IPS DF 4.7 (cell line): Measurements from ENCODE around the gene KCNQ4.
A peak's percentile ranks its signal among the peaks of the same experiment; 100 is the strongest.

Source experiments
- DNase-seq: peaks from one replicate; pipeline ENCODE4 v3.0.0-alpha.2; 2013; ENCODE audit warnings: low spot score; ENCODE audit errors: extremely low read depth

Gene KCNQ4

DNA sequence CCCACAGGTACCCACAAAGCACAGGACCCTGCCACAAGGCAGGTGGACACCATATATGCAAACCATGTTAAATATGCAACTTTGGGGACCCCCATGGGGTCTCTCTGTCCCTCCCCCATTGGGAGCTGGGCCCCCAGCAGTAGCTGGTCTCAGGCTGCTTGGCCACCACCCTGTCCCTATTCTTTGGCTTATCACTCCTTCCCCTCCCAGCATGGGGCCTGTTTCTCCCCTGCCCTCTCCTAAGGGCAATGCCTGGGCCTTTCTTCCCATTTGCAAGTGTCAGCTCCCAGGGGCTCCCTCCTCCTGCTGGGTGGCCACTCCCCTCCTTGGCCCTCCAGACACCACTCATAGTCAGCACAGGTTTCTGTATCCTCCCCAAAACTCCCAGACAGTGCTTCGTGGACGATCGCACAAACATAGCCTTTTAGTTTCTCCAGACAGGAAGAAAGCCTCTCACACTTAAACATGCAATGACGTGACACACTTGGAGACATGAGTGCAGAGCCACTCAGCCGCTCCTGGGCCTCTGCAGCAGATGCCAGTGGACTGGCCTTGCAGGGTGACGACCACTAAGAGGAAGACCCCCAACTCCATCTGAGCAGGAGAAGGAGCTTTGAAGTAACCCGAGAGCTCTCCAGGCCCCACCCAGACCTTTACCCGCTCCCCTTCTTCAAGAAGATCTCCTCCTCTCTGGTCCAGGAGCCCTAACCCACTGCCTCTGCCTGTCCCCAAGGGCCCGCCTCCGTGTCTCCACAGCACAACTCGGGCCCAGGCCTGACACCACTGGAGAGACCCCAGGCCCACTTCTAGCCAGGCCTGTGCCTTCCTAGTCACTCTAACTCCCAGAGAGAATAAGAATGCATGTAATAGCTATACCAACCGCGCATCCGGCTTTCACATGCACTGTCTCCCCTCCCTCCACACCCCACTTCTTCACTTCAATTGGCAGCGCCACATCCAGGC, 55.7 kb downstream of the KCNQ4 start:
- DNase-seq: no peak

DNA sequence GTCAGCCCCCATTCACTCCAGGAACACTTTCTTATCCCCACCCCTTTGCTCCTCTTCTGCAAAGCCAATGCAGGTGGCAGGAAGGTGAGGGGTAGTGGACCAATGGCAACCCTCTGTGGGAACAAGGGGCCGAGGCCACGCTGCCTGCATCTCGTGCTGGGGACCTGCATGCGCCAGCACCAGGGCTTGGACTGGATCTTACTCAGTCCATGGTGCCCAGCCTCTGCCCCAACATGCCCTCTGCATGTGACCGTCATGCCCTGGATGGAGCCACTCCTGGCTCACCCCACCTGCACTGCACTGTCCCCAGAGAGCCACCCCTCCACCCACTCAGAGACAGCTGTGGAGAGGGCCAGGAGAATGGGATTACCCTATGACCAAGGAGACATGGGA, 56.4 kb downstream of the KCNQ4 start:
- DNase-seq: no peak

DNA sequence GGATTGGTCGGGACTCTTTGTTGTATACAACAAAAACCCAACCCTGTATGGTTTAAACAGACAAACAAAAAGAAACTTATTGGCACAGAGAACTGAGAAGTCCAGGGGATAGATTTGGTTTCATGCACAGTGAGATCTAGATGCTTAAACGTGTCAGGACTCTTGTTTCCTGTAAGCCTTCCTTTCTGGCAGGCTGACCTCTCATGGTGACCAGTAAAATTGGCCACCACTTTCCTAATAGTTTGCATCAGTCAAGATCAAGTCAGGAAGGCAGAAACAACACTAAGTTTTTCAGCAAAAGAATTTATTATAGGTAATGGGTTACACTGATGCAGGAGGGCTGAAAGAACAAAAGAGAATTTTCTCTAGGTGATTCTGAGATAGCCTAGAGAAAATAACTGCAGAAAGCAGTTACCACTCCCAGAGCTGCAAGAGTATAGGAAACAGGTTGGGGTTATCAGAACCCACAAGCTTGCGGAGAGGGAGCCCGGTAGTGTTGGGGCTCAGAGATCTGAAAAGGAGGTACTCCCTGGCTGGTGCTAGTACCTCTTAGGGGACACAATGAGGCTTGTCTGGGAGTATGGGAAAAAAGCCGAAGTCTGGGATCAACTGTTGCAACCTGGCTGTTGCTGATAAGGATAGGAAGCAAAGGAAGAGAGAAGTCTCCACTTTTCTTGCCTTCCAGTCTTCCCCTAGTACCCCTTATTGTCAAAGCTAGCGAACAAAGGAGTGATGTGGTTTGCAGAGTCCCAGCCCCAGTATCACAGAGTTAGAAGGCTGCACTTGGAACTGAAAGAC, 57.1 kb downstream of the KCNQ4 start:
- DNase-seq: no peak

DNA sequence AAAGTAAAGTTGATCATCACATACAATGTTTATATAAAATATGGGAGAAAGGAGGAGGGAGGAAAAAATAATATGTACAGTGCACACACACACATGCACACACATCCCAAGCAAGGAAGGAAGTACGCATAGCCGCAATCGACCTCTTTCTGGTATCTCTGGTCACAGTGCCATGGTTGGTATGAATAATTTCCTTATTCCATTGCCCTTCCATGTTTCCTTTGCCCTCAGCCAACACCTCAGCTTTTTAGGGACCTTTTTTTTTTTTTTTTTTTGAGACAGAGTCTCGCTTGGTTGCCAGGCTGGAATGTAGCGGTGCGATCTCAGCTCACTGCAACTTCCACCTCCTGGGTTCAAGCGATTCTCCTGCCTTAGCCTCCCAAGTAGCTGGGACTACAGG, 58.0 kb downstream of the KCNQ4 start:
- no peak for DNase-seq

DNA sequence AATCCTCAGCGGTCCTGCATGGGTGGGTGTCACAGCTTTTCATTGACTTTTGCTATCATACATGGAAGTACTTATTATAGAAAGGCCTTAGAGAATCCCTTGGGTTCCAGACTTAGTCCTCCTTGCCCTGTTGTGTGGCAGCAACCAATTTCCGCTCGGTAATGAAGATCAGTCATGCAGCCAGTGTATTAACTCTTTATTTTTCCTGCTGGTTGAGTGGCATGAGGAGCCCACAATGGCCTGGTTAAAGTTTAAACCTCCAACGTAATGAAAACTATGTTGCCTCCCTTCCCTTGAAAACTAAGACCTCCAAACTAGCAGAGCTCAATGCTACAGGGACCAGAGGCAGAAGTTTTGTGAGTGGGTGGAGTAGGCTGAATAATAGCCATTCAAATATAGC, 58.6 kb downstream of the KCNQ4 start:
- no peak for DNase-seq

DNA sequence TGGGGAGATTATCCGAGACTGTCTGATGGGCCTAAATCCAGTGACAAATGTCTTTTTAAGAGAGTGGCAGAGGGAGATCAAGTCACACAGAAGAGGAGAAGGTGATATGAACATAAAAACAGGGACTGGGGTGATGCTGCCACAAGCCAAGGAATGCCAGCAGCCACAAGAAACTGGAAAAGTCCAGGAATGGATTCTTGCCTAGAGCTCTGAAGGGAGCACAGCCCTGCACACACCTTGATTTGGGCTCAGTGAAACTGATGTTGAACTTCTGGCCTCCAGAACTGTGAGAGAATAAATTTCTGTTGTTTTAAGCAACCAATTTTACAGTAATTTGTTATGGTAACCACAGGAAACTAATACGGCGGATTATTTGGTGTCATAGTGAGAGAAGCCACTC, 59.1 kb downstream of the KCNQ4 start:
- DNase-seq: no peak

DNA sequence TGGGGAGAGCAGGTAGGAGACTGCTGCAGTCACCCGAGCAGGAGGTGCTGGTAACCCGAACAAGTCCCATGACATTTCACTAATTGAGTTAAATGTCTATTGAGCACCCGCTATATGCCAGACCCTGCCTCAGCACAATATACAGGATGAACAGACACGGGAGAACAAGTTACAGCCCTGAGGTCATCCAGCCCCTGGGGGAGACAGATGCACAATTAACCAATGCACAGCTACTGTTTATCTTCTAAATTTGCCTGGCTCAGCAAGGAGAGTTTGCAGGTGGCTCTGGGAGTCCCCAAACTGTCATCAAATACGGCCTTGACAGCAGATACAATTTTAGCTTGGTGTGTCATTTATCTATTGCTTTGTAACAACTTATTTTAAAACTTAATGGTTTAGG, 60.5 kb downstream of the KCNQ4 start:
- no peak for DNase-seq

DNA sequence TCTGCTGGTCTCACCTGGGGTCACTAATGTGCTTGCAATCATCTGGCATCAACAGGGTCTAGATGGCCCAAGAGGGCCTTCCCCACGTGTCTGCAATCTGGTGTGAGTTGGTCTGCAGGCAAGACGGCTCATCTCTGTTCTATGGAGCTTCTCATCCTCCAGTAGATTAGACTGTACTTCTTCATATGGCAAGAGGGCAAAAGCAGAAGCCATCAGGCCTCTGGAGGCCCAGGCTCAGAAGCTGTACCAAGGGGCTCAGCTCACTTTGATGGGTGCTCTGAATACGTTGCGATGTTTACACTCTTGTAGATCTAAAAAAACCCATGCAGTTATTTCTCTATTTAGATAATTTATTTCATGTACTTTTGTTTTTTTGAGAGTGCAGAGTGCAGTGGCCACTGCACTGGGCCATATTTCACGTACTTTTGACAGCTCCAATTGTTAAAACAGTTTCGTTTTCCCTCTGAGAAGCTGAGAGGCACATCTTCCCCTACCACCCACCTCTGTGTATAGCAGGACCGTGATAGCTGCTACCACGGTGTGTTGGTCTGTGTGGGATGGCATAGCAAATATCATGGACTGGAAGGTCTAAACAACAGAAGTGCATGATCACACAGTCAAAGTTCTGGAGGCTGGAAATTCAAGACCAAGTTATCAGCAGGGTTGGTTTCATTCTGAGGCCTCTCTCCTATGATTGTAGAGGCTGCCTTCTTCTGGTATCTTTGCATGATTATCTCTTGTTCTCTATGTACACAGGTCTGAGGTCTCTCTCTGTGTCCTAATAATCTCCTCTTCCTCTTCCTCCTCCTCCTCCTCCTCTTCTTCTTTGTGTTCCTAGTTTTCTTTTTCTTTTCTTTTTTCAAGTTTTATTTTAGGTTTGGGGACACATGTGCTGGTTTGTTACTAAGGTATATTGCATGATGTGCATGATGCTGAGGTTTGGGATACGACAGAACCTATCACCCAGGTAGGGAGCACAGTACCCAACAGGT, 61.6 kb downstream of the KCNQ4 start:
- DNase-seq: no peak

DNA sequence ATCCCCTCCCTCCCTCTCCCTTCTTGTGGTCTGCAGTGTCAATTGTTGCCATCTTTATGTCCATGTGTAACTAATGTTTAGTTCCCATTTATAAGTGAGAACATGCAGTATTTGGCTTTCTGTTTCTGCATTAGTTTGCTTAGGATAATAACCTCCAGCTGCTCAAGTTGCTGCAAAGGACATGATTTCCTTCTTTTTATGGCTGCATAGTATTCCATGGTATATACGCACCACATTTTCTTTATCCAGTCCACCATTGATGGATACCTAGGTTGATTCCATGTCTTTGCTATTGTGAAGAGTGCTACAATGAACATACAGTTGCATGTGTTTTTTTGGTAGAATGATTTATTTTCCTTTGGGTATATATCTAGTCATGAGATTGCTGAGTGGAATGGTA, 62.3 kb downstream of the KCNQ4 start:
- no peak for DNase-seq

DNA sequence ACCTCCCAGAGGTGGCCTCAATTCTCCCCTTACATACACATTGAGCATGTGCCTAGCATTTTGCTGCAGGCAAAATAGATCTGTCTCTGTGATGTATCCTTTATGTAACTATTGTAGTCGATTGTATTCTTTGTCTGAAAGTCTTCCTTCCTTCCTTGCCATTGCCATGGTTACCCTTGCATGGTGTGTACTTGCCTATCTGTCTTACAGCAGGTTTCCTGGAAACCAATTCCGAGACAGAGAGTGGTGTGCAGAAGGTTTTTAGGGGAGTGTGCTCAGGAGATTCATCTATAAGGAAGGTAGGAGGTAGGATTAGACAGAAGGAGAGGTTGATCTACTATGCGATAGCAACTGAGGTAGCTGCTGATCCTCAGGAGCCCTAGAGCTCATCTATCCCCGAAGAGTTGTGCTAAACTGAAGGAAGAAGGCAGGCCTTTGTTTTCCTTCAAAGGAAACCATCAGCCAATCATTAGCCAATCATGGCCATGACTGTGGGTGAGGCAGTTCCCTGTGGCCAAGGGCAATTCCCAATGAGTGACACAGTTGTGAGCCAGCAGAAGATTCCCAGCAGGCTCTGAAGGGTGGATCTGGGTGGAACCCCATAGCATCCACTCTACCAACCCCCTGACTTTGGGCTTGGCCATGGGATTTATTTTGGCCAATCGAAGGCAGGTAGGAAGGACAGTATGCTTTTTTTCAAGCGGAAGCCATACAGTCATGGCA, 63.6 kb downstream of the KCNQ4 start:
- DNase-seq: no peak

DNA sequence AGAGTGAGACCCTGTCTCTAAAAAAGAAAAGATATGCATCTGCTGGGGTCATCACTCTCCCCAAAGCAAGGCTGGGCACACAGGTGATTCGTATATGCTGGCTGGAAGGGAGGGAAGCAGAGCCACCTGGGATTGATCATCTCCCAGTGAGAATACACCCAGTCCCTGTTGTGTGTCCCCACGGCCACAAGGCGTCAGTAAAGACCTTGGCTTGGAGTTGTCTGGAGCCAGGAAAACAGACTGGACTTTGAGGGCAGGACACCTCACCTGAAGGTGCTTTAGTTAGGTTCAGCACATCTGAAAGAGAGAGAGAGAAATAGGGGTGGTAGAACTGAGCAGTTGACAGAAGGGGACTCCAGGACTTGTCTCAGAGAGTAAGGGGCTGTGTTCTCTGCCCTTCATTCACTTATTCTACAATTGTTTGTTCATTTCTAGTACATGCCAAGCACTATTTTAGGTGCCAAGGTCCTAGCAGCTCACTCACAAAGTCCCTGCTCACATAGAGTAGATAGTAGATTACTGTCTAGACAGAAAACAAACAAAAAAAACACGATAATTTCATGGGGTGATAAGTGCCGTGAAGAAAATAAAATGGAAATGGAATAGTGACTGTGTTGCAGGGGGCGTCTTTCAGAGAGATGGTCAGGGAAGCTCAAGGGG, 65.1 kb downstream of the KCNQ4 start:
- peak; percentile 84 for DNase-seq

DNA sequence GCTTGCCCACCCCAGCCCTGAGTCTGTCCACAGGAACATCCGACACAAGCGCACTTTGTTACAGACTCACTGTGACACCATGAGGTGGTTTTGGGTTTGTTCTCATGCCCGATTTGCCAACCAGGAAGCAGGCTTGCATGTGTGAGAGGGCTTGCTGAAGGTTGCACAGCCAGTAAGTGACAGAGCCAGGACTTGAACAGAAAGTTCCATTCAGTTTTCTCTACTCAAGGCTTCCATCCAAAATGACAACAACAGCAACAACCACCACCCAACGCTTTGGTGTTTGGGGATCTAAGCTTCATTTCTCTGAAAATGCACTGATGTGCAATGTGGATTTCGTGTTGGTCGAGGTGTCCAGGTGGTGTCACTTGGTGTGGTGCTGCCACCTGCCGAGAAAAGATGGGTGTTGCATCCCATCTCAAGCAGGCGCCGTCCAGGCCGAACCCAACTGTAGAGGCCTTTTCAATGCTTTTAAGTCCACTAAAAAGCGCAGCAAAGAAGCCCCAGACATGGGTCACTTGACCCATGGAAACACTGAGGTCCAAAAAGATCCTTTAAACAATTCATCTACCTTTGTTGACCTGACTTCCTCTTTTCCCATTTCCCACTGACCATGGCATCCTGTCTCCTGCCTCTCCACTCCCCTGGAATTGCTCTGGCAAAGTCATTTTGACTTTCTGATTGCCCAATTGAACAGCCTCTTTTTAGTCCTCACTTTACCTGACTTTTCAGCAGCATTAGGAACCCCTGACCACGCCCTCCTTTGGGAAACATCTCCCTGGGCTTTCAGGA, 66.4 kb downstream of the KCNQ4 start:
- no peak for DNase-seq

DNA sequence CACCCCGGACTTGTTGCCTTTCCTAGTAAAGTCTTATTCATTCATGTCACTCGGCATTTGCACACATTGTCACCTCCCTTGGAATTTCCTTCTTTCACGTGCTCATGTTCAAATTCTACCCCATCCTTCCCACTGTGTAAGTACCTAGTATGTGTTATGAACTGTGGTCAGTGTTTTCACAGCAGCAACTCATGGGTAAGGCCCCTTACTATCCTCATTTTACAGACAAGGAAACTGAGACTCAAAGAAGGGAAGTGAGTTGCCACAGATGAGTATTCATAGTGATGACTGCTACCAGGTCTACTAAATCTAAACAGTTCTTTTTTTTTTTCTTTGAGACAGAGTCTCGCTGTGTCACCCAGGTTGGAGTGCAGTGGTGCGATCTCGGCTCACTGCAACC, 68.1 kb downstream of the KCNQ4 start:
- DNase-seq: no peak

DNA sequence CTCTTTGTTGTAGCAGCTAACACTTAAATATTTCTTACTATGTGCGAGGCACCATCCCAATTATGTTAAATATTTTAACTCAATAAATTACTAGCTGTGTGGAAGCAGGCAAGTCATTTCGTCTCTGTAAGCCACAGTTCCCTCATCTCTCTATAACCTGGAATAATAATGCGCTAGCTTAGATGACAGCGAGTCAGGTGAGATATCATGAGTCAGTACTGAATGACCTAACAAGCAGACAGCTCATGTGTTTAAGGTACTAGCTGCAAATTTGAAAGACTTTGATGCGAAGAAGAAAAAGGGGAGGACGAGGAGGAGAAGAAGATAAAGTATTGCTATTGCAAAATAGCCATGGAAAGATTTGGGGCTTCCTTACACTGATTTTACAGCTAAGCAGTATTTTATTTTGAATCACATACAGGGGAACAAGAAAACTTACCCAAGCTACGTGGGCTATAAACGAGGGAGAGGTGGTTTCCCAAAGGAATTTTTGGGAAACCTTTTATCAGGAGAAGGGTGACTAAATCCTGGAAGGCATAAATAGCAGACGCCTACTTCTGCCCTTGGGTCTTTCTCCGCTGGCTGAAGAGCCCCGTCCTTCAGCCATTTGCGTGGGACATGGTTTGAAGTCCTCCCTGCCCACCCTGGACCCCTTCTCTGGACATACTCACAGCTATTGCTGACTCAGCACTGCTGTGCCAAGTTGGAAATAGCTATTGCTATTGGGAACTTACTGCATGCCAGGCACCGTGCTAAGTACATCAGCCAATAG, 69.7 kb downstream of the KCNQ4 start:
- DNase-seq: no peak

DNA sequence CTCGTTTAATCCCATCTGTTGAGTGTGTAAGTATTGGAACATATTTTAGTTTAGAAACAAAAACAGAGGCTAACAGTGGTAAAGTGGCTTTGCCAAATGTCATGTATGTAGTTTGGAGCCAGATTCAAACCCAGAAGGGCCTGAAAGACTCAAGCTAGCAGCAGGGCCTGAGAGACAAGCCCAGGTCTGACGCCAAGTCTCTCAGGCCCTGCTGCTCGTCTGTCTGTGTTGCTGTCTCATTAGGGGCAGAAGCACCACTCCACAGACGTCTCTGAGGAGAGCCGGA, 70.2 kb downstream of the KCNQ4 start:
- DNase-seq: no peak

DNA sequence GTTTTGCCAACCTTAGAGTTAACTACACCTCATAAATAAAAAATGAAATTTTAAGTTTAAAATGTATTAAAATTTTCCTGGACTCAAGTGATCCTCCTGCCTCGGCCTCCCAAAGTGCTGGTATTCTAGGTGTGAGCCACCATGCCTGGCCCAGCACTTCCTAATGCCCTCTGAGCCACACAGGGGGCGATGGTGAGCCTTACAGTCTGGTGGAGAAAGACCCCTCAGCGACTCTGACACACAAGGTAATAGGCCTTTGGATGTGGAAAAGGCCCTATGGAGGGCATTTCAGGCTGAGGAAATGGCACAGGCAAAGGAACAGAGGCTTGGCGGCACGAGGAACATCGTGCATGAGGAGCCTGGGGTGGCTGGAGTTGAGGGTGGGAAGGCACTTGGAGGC, 71.9 kb downstream of the KCNQ4 start:
- no peak for DNase-seq

DNA sequence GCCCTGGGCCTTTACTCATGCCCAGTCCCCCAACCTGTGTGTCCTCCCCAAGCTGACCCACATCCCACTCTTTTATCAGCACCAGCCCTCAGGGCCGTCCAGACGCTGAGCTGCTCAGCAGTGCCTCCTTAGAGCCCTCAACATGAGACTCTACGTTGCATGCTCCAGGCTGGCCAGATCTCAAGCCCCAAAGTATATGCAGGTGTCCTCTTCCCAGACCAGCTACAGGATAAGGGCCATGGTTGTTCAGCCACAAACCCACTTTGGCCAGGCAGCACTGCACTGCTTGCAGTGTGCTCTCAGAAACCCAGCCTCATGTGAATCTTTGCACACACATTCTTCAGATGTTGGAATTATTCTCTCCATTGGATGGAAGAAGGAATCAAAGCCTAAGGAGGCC, 72.5 kb downstream of the KCNQ4 start:
- no peak for DNase-seq

DNA sequence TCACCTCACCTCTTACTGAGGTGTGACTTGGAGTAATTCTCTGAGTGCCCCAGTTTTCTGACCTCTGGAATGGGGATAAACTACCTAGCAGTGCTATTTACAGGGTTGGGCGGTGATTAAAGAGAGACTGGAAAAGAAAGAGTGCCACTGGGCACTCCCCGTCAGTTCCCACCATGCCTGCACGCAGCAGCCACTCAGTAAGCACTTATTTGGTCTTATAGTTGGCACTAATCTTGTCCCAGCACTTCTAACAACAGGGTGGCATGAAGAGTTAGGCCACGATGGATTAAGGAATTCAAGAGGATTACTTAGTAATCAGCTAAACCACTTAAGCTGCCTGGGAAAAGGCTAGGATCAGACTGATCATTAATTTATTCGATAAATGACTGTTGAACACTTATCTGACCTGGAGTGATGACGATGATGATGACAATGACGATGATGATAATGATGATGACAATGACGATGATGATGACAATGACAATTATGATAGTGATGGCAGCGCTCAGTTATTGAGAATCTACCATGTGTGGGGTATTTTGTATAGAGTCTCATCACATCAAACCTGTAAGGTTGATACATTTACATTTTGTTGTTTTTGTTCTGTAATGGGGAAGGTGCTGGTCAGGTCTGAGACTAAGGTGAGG, 73.2 kb downstream of the KCNQ4 start:
- DNase-seq: no peak
